Trophoblast cell (in vitro differentiated cells and primary cell): ENCODE data around the gene KRT33B.

Experiments used
- DNase-seq, 2 donors: peaks; one replicate each; pipeline ENCODE4 v3.0.0-alpha.2; 2016
- H2AFZ ChIP-seq: 2 replicates; pipeline ENCODE4 v1.6.1; 2013; ENCODE audit warnings: low read length, moderate library complexity, mild to moderate bottlenecking; ENCODE audit not compliant: insufficient read depth, poor library complexity
- H2AK5ac ChIP-seq: 2 replicates; pipeline ENCODE4 v1.6.1; 2013; ENCODE audit warnings: mild to moderate bottlenecking, low read length
- H2BK120ac ChIP-seq: 2 replicates; pipeline ENCODE4 v1.6.1; 2013; ENCODE audit warnings: low read length, mild to moderate bottlenecking, moderate library complexity; ENCODE audit not compliant: insufficient read depth, poor library complexity
- H2BK12ac ChIP-seq: 2 replicates; pipeline ENCODE4 v1.6.1; 2013; ENCODE audit warnings: mild to moderate bottlenecking, low read length, moderate library complexity
- H2BK5ac ChIP-seq: 2 replicates; pipeline ENCODE4 v1.6.1; 2013; ENCODE audit warnings: low read length, low read depth, moderate library complexity, mild to moderate bottlenecking; ENCODE audit not compliant: poor library complexity
- H3K14ac ChIP-seq: 2 replicates; pipeline ENCODE4 v1.6.1; 2013; ENCODE audit warnings: mild to moderate bottlenecking, low read length
- H3K18ac ChIP-seq: 2 replicates; pipeline ENCODE4 v1.6.1; 2013; ENCODE audit warnings: mild to moderate bottlenecking, low read length
- H3K23ac ChIP-seq: 2 replicates; pipeline ENCODE4 v1.6.1; 2013; ENCODE audit warnings: low read length
- H3K27ac ChIP-seq: 2 replicates; pipeline ENCODE4 v1.5.1; 2013; ENCODE audit warnings: low read depth, mild to moderate bottlenecking, inconsistent platforms, low read length, moderate library complexity
- H3K27me3 ChIP-seq: 2 replicates; pipeline ENCODE4 v1.6.1; 2013; ENCODE audit warnings: inconsistent platforms, mild to moderate bottlenecking, low read length, moderate library complexity; ENCODE audit not compliant: insufficient read depth
- H3K36me3 ChIP-seq, 2 experiments: 1 replicate in 1 of 2; 2 replicates in 1 of 2; pipeline ENCODE4 v1.6.1; 2013; ENCODE audit warnings: low read length in 2 of 2, mild to moderate bottlenecking in 2 of 2, moderate library complexity in 1 of 2; ENCODE audit not compliant: insufficient read depth in 2 of 2, control insufficient read depth in 1 of 2
- H3K4ac ChIP-seq: 2 replicates; pipeline ENCODE4 v1.6.1; 2013; ENCODE audit warnings: low read depth, mild to moderate bottlenecking, low read length, moderate library complexity
- H3K4me1 ChIP-seq, 2 experiments: 1 replicate in 1 of 2; 2 replicates in 1 of 2; pipeline ENCODE4 v1.6.1; 2013; ENCODE audit warnings: low read length in 2 of 2, mild to moderate bottlenecking in 2 of 2, moderate library complexity in 1 of 2; ENCODE audit not compliant: insufficient read depth in 2 of 2, control insufficient read depth in 1 of 2
- H3K4me2 ChIP-seq: 2 replicates; pipeline ENCODE4 v1.6.1; 2013; ENCODE audit warnings: inconsistent platforms, mild to moderate bottlenecking, low read length, moderate library complexity
- H3K4me3 ChIP-seq: 2 replicates; pipeline ENCODE4 v1.5.1; 2013; ENCODE audit warnings: mild to moderate bottlenecking, low read depth, low read length, inconsistent platforms
- H3K79me1 ChIP-seq: one replicate; pipeline ENCODE4 v1.6.1; 2013; ENCODE audit warnings: low read length
- H3K79me2 ChIP-seq: 2 replicates; pipeline ENCODE4 v1.6.1; 2013; ENCODE audit warnings: low read length, mild to moderate bottlenecking; ENCODE audit not compliant: control insufficient read depth, insufficient read depth, poor library complexity
- H3K9ac ChIP-seq: 2 replicates; pipeline ENCODE4 v1.6.1; 2013; ENCODE audit warnings: mild to moderate bottlenecking, low read length
- H3K9me3 ChIP-seq: 2 replicates; pipeline ENCODE4 v1.6.1; 2013; ENCODE audit warnings: low read depth, mild to moderate bottlenecking, control low read depth, inconsistent platforms, low read length; ENCODE audit not compliant: insufficient read depth
- H4K12ac ChIP-seq: 2 replicates; pipeline ENCODE4 v1.6.1; 2013; ENCODE audit warnings: low read depth, mild to moderate bottlenecking, low read length, moderate library complexity
- H4K8ac ChIP-seq: 2 replicates; pipeline ENCODE4 v1.6.1; 2013; ENCODE audit warnings: low read depth, mild to moderate bottlenecking, low read length, moderate library complexity
- H4K91ac ChIP-seq: one replicate; pipeline ENCODE4 v1.6.1; 2013; ENCODE audit warnings: low read depth, mild to moderate bottlenecking, low read length, moderate library complexity
- WGBS: extraction: QIAGEN DNeasy Blood & Tissue Kit; methylation state at CpG from one replicate; pipeline ENCODE4 v1.1.7; 2013; ENCODE audit warnings: missing lambda C conversion rate; ENCODE audit not compliant: insufficient read length, insufficient coverage; ENCODE audit errors: extremely low coverage; 5-methylcytosine and 5-hydroxymethylcytosine counted together

The KRT33B gene

DNA sequence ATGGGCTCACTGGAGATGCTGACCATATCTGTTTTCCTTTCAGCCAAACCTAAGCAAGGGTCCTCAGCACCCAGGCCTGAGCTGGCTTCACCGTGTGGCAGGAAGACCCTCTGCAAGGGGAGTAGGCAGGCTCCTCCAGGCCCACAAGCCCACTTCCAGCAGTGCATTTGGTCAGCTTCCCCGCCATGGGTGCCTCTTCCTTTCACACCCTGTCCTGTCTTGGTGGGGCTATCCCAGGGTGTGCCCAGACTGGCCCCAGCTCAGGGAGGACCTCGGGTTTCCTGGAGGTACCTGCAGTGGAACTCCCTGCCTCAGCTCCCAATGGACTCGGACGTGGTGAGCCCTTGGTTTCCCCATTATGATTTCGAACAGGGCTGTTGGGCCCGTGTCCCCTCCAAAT, 41.4 kb downstream of the KRT33B start:
- no peak overlapping the region for H3K27ac ChIP-seq
- H3K14ac ChIP-seq = no peak overlapping the region
- no peak overlapping the region for H2BK120ac ChIP-seq
- H3K23ac ChIP-seq = no peak overlapping the region
- WGBS = no CpG with 5 or more reads among the region's 7 CpGs
- H3K79me1 ChIP-seq = peaks cover under 1% of the 10 kb centered on the region
- no peak overlapping the region for H4K8ac ChIP-seq
- H3K4ac ChIP-seq = no peak overlapping the region
- no peak overlapping the region for H2BK5ac ChIP-seq
- no peak overlapping the region for H3K9ac ChIP-seq
- H3K4me1 ChIP-seq = peaks cover 1 to 3% of the 10 kb centered on the region in 2 experiments
- H3K18ac ChIP-seq = no peak overlapping the region
- no peak overlapping the region for H3K4me3 ChIP-seq
- no peaks in the 10 kb centered on the region for H3K9me3 ChIP-seq
- H4K12ac ChIP-seq = no peak overlapping the region
- H3K27me3 ChIP-seq = no peaks in the 10 kb centered on the region
- no peak for DNase-seq
- H2AK5ac ChIP-seq = no peak overlapping the region
- H2BK12ac ChIP-seq = no peak overlapping the region
- H3K36me3 ChIP-seq = no peaks in the 10 kb centered on the region
- H4K91ac ChIP-seq = no peak overlapping the region
- H3K4me2 ChIP-seq = no peak overlapping the region
- no peak overlapping the region for H2AFZ ChIP-seq
- H3K79me2 ChIP-seq = no peaks in the 10 kb centered on the region

DNA sequence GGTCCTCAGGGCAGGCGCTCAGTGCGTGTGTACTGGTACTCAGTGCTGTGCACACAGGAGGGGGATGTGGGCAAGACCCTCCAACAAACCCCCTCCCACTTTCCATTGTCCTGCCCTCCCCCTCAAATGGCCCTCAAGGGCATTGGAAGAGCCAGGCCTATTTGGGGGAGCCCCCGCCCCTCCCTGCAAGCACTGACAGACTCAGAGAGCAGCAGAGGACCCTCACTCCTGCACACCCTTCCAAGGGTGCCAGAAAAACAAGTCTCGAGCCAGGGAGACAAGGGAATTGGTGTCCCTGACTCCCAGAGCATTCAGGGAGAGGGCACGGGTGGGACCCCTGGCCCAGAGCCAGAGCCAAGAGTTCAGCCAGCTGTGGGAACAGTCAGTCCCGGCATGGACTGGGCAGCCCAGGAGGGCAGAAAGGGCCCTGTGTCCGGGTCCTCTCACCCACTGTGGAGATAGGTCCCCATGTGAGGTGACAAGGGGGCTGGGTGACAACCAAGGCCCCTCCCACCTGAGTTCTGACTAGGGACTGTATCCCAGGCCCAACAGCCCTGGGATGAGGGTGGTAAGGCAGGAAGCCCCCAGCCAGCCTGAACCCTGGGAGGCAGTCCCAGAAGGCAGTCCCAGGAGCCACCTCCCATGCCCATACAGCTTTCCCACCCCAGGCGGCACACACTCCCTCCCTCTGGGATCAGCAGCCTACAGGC, 42.0 kb downstream of the KRT33B start:
- no peak for DNase-seq
- Histone ChIP-seq H3K4ac (no peak overlapping the region), H3K27ac (no peak overlapping the region), H3K27me3 (no peaks in the 10 kb centered on the region), H3K36me3 (no peaks in the 10 kb centered on the region), H2BK5ac (no peak overlapping the region), H3K4me1 (peaks cover 6 to 7% of the 10 kb centered on the region in 2 experiments), H3K4me3 (no peak overlapping the region), H4K8ac (no peak overlapping the region), H2AFZ (no peak overlapping the region), H4K12ac (no peak overlapping the region), H3K23ac (no peak overlapping the region), H3K79me1 (peaks cover 2% of the 10 kb centered on the region), H3K79me2 (no peaks in the 10 kb centered on the region), H2BK120ac (no peak overlapping the region), H3K9me3 (no peaks in the 10 kb centered on the region), H3K4me2 (no peak overlapping the region), H2BK12ac (no peak overlapping the region), H2AK5ac (no peak overlapping the region), H3K18ac (no peak overlapping the region), H3K9ac (no peak overlapping the region), H3K14ac (no peak overlapping the region), H4K91ac (no peak overlapping the region)
- no CpG with 5 or more reads among the region's 8 CpGs for WGBS

DNA sequence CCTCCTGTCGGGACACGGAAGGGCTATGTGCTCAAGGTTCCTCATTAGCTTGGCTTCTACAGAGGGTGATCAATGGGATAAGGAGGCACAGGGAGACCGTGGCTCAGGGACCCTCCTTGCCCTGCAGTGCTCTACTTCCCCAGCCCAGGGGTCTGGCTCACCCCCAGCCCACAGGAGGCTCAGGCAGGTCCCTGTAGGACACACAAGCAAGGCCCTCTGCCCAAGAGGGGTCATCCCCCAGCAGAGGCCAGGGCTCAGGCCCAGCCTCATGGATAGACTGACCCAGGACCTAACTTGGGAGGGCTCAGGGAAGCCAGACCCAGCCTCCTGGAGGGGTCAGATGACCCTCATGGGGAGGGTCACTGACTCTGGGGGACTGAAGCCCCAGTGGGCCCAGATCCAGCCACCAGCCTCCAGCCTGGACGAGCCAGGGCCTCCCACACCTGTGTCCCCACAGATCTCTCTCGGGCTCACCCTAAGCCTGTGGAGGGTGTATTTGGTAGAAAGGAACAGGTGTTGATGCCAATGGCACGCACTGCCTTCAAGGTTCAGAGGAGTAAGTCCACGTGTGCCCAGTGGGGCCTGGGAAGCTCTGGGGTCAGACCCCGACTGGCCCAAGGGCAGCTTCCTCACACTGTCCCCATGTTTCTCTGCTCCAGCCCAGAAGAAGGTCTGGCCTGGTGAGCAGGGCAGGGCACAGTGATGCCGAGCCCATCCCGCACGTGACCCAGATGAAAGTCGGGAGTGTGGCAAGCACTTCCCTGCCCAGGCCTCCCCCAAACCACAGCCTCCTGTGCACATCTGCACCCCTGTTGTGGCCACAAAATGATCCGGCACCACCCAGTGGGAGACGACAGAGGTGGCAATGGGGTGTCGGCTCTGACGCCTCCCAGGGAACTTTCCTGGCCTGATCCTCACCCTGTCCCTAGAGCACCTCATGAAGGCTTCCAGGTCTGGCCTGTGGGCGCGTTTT, 43.2 kb downstream of the KRT33B start:
- no peak overlapping the region for H3K4me3 ChIP-seq
- H3K9ac ChIP-seq = no peak overlapping the region
- H3K18ac ChIP-seq = no peak overlapping the region
- WGBS = no CpG with 5 or more reads among the region's 18 CpGs
- no peak overlapping the region for H2AFZ ChIP-seq
- H3K23ac ChIP-seq = no peak overlapping the region
- H4K91ac ChIP-seq = no peak overlapping the region
- H4K8ac ChIP-seq = no peak overlapping the region
- H3K4me1 ChIP-seq = peaks cover 6 to 8% of the 10 kb centered on the region in 2 experiments
- no peak overlapping the region for H3K27ac ChIP-seq
- no peak overlapping the region for H3K14ac ChIP-seq
- H2BK5ac ChIP-seq = no peak overlapping the region
- no peaks in the 10 kb centered on the region for H3K36me3 ChIP-seq
- no peak for DNase-seq
- no peak overlapping the region for H4K12ac ChIP-seq
- H3K27me3 ChIP-seq = no peaks in the 10 kb centered on the region
- H2AK5ac ChIP-seq = no peak overlapping the region
- H3K79me1 ChIP-seq = peaks cover 2% of the 10 kb centered on the region
- no peak overlapping the region for H3K4ac ChIP-seq
- H3K9me3 ChIP-seq = no peaks in the 10 kb centered on the region
- H3K4me2 ChIP-seq = no peak overlapping the region
- no peaks in the 10 kb centered on the region for H3K79me2 ChIP-seq
- H2BK12ac ChIP-seq = no peak overlapping the region
- H2BK120ac ChIP-seq = no peak overlapping the region

GRCh38 chr17:41325611-41326010, 44.0 kb downstream of the KRT33B start:
- no peak overlapping the region for H3K23ac ChIP-seq
- H3K36me3 ChIP-seq = no peaks in the 10 kb centered on the region
- H3K4ac ChIP-seq = no peak overlapping the region

More at GRCh38 chr17:41325611-41326010, 44.0 kb downstream of the KRT33B start:
- WGBS = no CpG with 5 or more reads among the region's 6 CpGs
- H3K18ac ChIP-seq = no peak overlapping the region
- H3K27ac ChIP-seq = no peak overlapping the region
- no peak overlapping the region for H2BK5ac ChIP-seq
- peaks cover 2% of the 10 kb centered on the region for H3K79me1 ChIP-seq
- no peak overlapping the region for H2AFZ ChIP-seq
- H3K9ac ChIP-seq = no peak overlapping the region
- H3K4me3 ChIP-seq = no peak overlapping the region
- H3K9me3 ChIP-seq = no peaks in the 10 kb centered on the region
- no peak overlapping the region for H4K91ac ChIP-seq
- DNase-seq = no peak
- no peak overlapping the region for H2BK120ac ChIP-seq
- H4K12ac ChIP-seq = no peak overlapping the region
- H3K4me1 ChIP-seq = peaks cover 6 to 8% of the 10 kb centered on the region in 2 experiments
- no peaks in the 10 kb centered on the region for H3K27me3 ChIP-seq
- no peaks in the 10 kb centered on the region for H3K79me2 ChIP-seq
- no peak overlapping the region for H2BK12ac ChIP-seq
- no peak overlapping the region for H3K14ac ChIP-seq
- H3K4me2 ChIP-seq = no peak overlapping the region
- no peak overlapping the region for H4K8ac ChIP-seq
- H2AK5ac ChIP-seq = no peak overlapping the region
